Stimulated activated CD4-positive, alpha-beta T cell treated with anti-CD3 and anti-CD28 coated beads, Interleukin-1b, Interleukin-23, amount 100 ng/mL, for 4 hours (primary cell): Measurements from ENCODE around the gene OST4.
"Not testable (repeated sequence)": the region's sequence is repeated elsewhere in the genome, so short reads cannot be mapped to it uniquely, and the experiment has no call there.

Experiments
- DNase-seq, 2 donors: peaks; one replicate each; pipeline ENCODE4 v3.0.0-alpha.2; 2020; ENCODE audit warnings: low read depth in 2 of 2

OST4 gene

GRCh38 chr2:27071277-27071989 is at the start of gene OST4:
Gene OST4 (minus strand): TSS chr2:27071654.
- DNase-seq = peak; percentile 77 to 90

- not testable (repeated sequence) for DNase-seq
Observed at GRCh38 chr2:27119330-27119670, 47.8 kb upstream of the OST4 start.

GRCh38 chr2:27118525-27119329 is 47.3 kb upstream of the OST4 start, which contains the start of gene CGREF1:
Gene CGREF1 (minus strand): TSS chr2:27119128. CDS start chr2:27104366, 14,762 bp downstream.
- DNase-seq = peak in 1 of 2 donors; percentile 27

- DNase-seq = no peak
Observed at GRCh38 chr2:27117995-27118524, 46.6 kb upstream of the OST4 start.

GRCh38 chr2:27115519-27115918 is 44.1 kb upstream of the OST4 start:
- DNase-seq = no peak

GRCh38 chr2:27111392-27112078 is 40.1 kb upstream of the OST4 start:
- DNase-seq = not testable (repeated sequence)

GRCh38 chr2:27110603-27111352 is 39.3 kb upstream of the OST4 start:
- not testable (repeated sequence) for DNase-seq

GRCh38 chr2:27109083-27109482 is 37.6 kb upstream of the OST4 start:
- DNase-seq = no peak

GRCh38 chr2:27108221-27108620 is 36.8 kb upstream of the OST4 start:
- DNase-seq = no peak

- no peak for DNase-seq
Observed at GRCh38 chr2:27105981-27106380, 34.5 kb upstream of the OST4 start.

GRCh38 chr2:27102329-27102728 is 30.9 kb upstream of the OST4 start:
- DNase-seq = no peak

- no peak for DNase-seq
Observed at GRCh38 chr2:27100036-27100435, 28.6 kb upstream of the OST4 start.

GRCh38 chr2:27099334-27099955 is 28.0 kb upstream of the OST4 start:
- no peak for DNase-seq

GRCh38 chr2:27097341-27097740 is 25.9 kb upstream of the OST4 start:
- DNase-seq = no peak

GRCh38 chr2:27096748-27097297 is 25.4 kb upstream of the OST4 start:
- DNase-seq = no peak

GRCh38 chr2:27095745-27096651 is 24.5 kb upstream of the OST4 start:
- no peak for DNase-seq

- DNase-seq = no peak
Observed at GRCh38 chr2:27095427-27095744, 23.9 kb upstream of the OST4 start.

GRCh38 chr2:27094353-27094984 is 23.0 kb upstream of the OST4 start:
- DNase-seq = no peak
